Activated T-helper 9 cell treated with anti-CD3 and anti-CD28 coated beads, Interleukin-2, amount 50 U/mL, for 16 hours (primary cell): ENCODE data around the gene GRIA4.

Experiments used
- DNase-seq: peaks from one replicate; pipeline ENCODE4 v3.0.0-alpha.2; 2020; ENCODE audit warnings: low read depth

GRIA4 gene

GRCh38 chr11:105639527-105639926, 29.7 kb downstream of the GRIA4 start:
- DNase-seq: no peak

- no peak for DNase-seq
Measured at GRCh38 chr11:105641433-105641832, 31.6 kb downstream of the GRIA4 start.

GRCh38 chr11:105642870-105643269, 33.0 kb downstream of the GRIA4 start:
- no peak for DNase-seq

GRCh38 chr11:105644839-105645573, 35.1 kb downstream of the GRIA4 start:
- no peak for DNase-seq

GRCh38 chr11:105647780-105648179, 37.9 kb downstream of the GRIA4 start:
- no peak for DNase-seq

- no peak for DNase-seq
Measured at GRCh38 chr11:105648762-105649161, 38.9 kb downstream of the GRIA4 start.

GRCh38 chr11:105665281-105665680, 55.4 kb downstream of the GRIA4 start:
- no peak for DNase-seq

- DNase-seq: no peak
Measured at GRCh38 chr11:105667441-105667840, 57.6 kb downstream of the GRIA4 start.

GRCh38 chr11:105670811-105671210, 60.9 kb downstream of the GRIA4 start:
- DNase-seq: no peak

- no peak for DNase-seq
Measured at GRCh38 chr11:105673089-105673488, 63.2 kb downstream of the GRIA4 start.

GRCh38 chr11:105689631-105690030, 79.8 kb downstream of the GRIA4 start:
- no peak for DNase-seq

- DNase-seq: no peak
Measured at GRCh38 chr11:105690467-105690866, 80.6 kb downstream of the GRIA4 start.

- DNase-seq: no peak
Measured at GRCh38 chr11:105693075-105693759, 83.3 kb downstream of the GRIA4 start.

- no peak for DNase-seq
Measured at GRCh38 chr11:105696000-105696399, 86.1 kb downstream of the GRIA4 start.

GRCh38 chr11:105697291-105697690, 87.4 kb downstream of the GRIA4 start:
- DNase-seq: no peak

GRCh38 chr11:105699203-105699602, 89.3 kb downstream of the GRIA4 start:
- DNase-seq: no peak

- no peak for DNase-seq
Measured at GRCh38 chr11:105700271-105700670, 90.4 kb downstream of the GRIA4 start.

- DNase-seq: no peak
Measured at GRCh38 chr11:105701098-105701497, 91.2 kb downstream of the GRIA4 start.

- no peak for DNase-seq
Measured at GRCh38 chr11:105705786-105706530, 96.1 kb downstream of the GRIA4 start.

- no peak for DNase-seq
Measured at GRCh38 chr11:105713106-105713505, 103.2 kb downstream of the GRIA4 start.

GRCh38 chr11:105713696-105714095, 103.8 kb downstream of the GRIA4 start:
- no peak for DNase-seq

GRCh38 chr11:105718641-105719040, 108.8 kb downstream of the GRIA4 start:
- DNase-seq: no peak
